Stimulated activated CD8-positive, alpha-beta memory T cell treated with anti-CD3 and anti-CD28 coated beads, Interleukin-7, amount 100 ng/mL, for 48 hours (primary cell): ENCODE measurements around the gene SSH2.

Experiments
- DNase-seq, 2 donors: peaks; one replicate each; pipeline ENCODE4 v3.0.0-alpha.2; 2020; ENCODE audit warnings: low read depth in 1 of 2; ENCODE audit errors: extremely low read depth in 1 of 2

SSH2 gene

GRCh38 chr17:29716566-29716965, 213.5 kb downstream of the SSH2 start:
- no peak for DNase-seq

GRCh38 chr17:29715680-29716079, 214.3 kb downstream of the SSH2 start:
- no peak for DNase-seq

- no peak for DNase-seq
Observed at GRCh38 chr17:29714146-29714545, 215.9 kb downstream of the SSH2 start.

DNA sequence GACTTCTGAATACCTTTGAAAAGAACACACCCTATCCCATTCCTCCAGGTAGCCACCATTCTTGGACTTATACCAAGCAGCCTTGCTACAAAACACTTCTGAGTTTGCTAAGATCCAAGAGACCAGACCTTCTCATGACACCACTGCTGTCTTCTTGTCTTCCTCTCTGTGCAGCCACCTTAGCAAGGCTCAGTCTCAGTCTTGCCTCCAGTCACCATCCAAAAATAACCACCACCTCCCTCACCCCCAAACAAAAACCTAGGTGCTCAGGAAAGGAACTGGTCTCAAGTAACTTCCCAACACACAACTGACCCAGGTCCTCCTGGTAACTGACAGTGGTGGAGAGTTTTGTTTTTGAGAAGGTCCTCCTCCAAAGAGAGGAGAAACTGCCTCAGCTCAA, 216.4 kb downstream of the SSH2 start:
- no peak for DNase-seq

GRCh38 chr17:29711588-29712385, 218.2 kb downstream of the SSH2 start:
- DNase-seq = no peak

DNA sequence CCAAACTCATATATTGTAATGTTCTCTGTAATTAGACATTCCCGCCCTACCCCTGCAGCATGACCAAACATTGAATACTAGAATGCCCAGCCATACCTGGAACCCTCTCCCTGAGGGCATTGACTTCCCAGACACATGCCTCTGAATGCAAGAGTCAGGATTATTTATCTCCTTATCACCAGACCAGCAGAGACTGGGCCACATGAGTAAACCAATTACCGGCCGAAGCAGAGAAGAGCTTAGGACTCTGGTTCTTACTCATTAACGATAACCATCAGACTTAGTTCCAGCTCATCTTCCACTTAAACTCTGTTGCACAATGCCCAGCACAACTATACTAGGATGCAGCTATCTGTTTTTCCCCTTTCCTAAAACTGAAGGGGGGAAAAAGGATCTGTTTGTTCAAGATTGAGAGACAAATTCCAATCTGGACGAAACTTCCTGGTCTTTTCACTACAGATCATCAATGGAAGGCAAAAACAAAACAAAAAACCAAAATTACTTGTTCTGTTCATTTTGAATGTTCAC, 219.1 kb downstream of the SSH2 start:
- DNase-seq = no peak

DNA sequence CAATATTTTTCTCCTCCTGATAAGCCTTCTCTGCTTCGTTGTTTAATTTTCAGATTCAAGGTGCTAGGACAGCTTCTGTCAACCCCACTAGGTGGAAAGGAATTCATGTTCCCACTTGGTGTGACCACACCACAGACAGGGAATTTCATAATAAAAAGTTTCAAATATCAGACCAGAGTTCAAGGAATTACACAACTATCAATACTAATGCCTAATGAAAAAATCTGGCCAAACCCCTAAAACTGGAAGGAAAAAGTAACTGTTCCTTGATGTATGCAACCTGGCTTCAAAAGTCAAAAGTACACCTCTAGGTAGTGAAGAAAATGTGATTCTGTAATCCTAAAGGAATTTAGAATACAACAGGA, 219.5 kb downstream of the SSH2 start:
- no peak for DNase-seq

DNA sequence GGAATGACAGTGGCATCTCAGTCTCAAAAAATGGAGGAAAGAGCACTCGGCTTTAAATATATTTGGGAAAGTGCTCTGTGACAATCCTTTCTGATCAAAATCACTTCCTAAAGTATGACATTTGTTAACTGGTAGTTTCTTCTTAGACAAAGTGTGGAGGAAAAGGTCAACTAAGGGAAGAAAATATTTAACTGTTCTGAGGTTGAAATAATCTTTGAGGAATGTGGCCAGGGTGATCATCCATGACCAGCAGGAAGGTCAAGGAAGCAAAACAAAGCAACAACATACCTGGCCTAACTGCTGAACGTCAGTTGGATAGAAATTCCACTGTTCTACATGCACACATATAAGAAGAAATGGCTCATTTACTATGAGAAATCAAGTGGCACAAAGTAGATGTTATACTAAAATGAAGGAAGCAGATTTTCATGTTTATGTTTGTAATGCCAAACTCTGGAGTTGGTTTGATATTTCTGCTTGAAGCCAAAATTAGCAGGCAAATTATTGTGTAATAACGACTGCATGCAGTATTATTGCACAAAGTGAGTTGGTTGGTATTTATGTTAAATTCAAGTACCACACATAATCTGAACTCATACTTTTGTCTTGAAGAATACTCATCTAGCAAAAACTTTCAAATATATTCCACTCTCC, 220.0 kb downstream of the SSH2 start:
- DNase-seq = no peak

DNA sequence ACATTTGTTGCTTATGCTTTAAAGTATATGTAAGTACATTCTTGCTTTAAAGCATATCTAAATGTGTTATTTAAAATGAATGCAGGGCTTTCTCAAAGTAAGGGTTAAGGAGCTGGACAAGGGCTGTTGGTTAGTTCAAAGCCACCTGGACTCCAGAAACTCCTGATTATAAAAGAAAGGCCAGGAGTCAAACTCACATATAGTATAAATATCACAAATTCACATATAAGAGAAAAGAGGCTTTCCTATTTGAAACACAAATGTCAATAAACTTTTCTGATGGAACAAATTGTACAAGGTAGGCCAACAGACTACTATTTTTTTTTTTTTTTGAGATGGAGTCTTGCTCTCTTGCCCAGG, 222.8 kb downstream of the SSH2 start:
- DNase-seq = no peak

- DNase-seq = no peak
Observed at GRCh38 chr17:29706045-29706431, 224.0 kb downstream of the SSH2 start.

DNA sequence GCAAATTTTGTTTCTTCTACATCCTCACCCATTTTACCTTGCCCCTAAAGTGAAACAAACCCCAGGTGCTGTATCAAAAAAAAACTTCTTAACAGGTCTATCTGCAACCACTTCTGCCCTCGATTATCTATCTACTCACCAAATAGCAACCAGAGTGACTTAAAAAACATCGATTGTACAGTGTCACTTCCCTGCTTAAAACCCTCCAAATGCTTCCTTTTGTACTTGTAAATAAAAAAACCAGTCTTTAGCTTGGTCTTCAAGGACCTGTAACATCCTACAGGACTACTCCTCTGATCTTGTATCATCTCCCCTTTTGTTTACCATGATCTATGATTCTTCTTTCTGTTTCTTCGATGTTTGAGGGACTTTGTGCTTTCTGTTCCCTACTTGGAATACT, 224.6 kb downstream of the SSH2 start:
- DNase-seq = no peak

DNA sequence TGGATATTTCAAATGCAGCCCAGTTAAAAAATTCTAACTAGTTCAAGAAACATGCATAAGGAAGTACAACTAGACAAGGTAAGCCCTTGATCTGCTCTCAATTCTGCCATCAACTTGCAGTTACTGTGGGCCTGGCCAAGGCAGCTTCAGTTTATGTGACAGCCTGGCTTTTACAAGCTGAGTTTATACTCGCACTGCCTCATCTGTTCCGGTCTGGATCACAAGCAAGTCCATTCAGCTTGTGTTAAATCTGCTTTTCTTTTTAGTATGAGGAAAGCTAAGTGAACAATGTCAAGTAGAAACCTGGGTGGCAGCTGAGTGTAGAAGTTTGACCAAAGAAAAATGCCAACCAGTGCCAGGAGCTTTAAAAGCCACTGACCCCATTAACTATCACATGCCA, 230.7 kb downstream of the SSH2 start:
- DNase-seq = no peak

GRCh38 chr17:29698837-29699236, 231.2 kb downstream of the SSH2 start:
- no peak for DNase-seq

DNA sequence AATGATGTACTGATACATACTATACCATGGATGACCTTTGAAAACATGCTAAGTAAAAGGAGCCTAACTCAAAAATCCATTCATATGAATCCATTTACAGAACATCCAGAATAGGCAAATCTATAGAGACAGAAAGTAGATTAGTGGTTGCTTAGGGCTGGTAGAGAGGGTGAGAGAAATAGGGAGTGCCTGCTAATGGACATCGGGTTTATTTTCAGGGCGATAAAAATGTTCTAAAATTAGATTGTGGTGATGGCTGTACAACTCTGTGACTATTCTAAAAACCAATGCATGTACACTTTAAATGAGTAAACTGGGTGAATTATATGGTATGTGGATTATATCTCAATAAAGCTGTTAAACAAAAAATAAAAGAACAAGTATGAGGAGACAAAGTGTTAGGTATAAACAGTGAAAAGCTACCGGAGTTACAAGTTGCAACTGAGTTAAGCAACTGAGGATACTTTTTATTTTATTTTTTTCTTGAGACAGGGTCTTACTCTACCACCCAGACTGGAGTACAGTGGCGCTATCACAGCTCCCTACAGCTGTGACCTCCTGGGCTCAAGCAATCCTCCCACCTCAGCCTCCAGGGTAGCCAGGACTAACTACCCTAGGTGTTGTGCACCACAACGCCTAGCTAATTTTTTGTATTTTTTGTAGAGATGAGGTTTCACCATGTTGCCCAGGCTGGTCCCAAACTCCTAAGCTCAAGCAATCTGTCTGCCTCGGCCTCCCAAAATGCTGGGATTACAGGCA, 231.8 kb downstream of the SSH2 start:
- no peak for DNase-seq

DNA sequence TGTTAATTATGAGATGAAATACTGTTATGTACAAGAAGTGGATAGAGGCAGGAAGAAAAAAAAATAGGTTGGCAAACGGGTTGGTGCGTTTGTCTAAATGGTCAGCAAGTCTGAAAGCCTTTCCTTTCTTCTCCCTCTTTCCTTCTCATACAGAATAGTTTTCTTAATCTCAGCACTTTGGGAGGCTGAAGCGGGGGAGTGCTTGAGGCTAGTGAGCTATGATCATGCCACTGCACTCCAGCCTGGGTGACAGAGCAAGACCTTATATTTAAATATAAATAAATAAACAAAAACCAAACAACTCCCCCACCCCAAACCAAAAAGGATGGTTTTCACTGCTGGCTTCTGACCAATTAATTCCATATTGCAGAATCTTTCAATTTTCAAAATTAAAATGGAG, 232.7 kb downstream of the SSH2 start:
- no peak for DNase-seq

- no peak for DNase-seq
Observed at GRCh38 chr17:29694918-29695563, 235.0 kb downstream of the SSH2 start.

DNA sequence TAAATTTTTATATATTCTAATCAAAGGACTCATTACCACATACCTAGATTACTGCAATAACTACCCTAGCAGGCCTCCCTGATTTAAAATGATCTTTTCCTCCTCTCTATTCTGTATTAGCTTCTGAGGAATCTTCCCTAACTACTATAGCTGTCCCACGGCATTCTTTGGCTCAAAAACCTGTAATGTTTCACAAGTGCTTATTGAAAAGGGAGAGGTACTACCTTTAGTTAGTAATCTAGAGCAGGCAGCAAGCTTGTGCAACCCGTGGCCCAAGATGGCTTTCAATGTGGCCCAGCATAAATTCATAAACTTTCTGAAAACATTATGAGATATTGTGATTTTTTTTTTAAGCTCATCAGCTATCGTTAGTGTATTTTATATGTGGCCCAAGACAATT, 236.3 kb downstream of the SSH2 start:
- no peak for DNase-seq

GRCh38 chr17:29687596-29687995, 242.4 kb downstream of the SSH2 start:
- DNase-seq = no peak

DNA sequence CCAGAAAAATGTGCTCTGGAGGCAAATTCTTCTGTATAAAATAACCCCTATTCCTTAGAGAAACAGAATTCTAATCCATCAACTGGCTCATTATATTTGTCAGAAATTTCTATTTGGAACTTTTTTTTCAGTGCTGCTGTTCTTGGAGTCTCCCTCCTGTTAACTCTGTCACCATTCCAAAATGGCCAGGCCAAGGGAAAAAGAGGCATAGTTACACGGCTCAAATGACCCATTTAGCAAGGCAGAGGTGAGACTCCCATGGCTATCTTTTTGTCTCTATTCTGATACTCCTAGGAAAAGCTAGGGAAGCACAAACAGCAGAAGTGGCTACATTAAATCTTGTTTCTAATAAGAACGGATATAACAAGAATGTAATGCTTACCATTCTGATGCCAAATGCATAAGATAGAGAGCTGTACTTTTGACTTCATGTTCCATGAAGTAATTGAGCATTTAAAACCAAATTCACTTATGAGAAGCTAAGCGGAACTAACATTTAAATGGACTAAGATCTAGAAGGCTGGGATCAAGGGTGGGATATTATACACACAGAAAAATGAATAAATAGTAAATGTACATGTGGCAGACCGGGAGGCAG, 242.9 kb downstream of the SSH2 start:
- DNase-seq = no peak

DNA sequence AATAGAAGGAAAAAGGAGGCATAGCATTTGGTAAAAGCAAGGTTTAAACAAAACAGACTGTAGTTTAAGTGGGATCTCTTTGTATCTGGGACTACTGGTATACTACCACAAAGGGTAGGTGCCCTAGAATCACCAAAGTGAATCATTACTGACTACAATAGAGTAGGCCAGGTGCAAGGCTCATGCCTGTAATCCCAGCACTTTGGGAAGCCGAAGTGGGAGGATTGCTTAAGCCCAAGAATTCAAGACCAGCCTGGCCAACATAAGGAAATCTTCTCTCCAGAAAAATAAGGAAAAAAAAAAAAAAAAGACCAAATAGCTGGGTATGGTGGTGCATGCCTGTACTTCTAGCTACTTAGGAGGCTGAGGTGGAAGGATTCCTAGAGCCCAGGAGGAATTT, 246.5 kb downstream of the SSH2 start:
- DNase-seq = no peak

GRCh38 chr17:29682987-29683386, 247.0 kb downstream of the SSH2 start:
- DNase-seq = no peak
